Right cardiac atrium (tissue), 5 donors: ENCODE results near the gene HEMK1. TPM values are rescaled to one million over a fixed set of nuclear protein-coding genes. Genes with fewer than 3 reads are reported as not detected.

Experiments
- ATAC-seq, 2 donors: fragments of 200-7000 bp; cut with Tn5 transposase; one replicate each; pipeline versions ENCODE4 v1.8.0 to v1.9.1; 2020; ENCODE audit warnings: moderate library complexity in 2 of 2, mild to moderate bottlenecking in 1 of 2
- DNase-seq, 3 donors: peaks; one replicate each; pipeline ENCODE4 v3.0.0-alpha.2; 2020
- H3K27ac ChIP-seq: one replicate; pipeline ENCODE4 v1.5.1; 2013; ENCODE audit warnings: mild to moderate bottlenecking, low read length, control low read depth, moderate library complexity
- H3K27me3 ChIP-seq: one replicate; pipeline ENCODE4 v1.6.1; 2013; ENCODE audit not compliant: control insufficient read depth, insufficient read depth
- H3K4me1 ChIP-seq: one replicate; pipeline ENCODE4 v1.6.1; 2013; ENCODE audit warnings: low read length; ENCODE audit not compliant: control insufficient read depth, insufficient read depth
- H3K4me3 ChIP-seq: one replicate; pipeline ENCODE4 v1.5.1; 2013; ENCODE audit warnings: low read length, control low read depth
- H3K9me3 ChIP-seq: one replicate; pipeline ENCODE4 v1.6.1; 2013; ENCODE audit warnings: low read length; ENCODE audit not compliant: control insufficient read depth
- WGBS: extraction: QIAGEN DNeasy Blood & Tissue Kit; methylation state at CpG from one replicate; pipeline ENCODE4 v1.1.7; 2013; 5-methylcytosine and 5-hydroxymethylcytosine counted together
- intact Hi-C, 4 donors: fragments of 100-400 bp; cut with DNase I; formaldehyde crosslinking; loops; one replicate each; pipeline versions ENCODE4 v1.11.0 to v1.14.0; 2022 to 2023
- polyA plus RNA-seq: library from polyadenylated mRNA; stranded (reverse); fragments of 200-250 nt; gene quantifications from one replicate; pipeline ENCODE4 v1.2.3, GENCODE V29; 2013
- total RNA-seq, 4 donors: library from RNA; stranded (reverse); fragmentation: NEBNext Ultra II Directional; extraction: Animal tissue kit (Norgen Biotek cat#: 25700); gene quantifications; one replicate each; pipeline ENCODE4 v1.2.1, GENCODE V29; 2021
- donor health status: healthy with polysubstance abuse.
- donor health status: DM: no; HTN: yes; CAD: no.
- donor health status: DM: no; HTN: no; CAD: no.
- donor health status: DM: no; HTN: yes; CAD: no; lungs with severe emphysema.
- donor health status: DM: yes; HTN: yes; CAD: no.

Gene HEMK1
- total and polyA plus RNA-seq, 5 donors = 14.0 to 18.3 (median 16.6) TPM

- no peaks in the 10 kb centered on the region for H3K9me3 ChIP-seq
- DNase-seq (no peak), ATAC-seq (no peak)
- H3K4me3 ChIP-seq = no peak overlapping the region
- H3K4me1 ChIP-seq = no peaks in the 10 kb centered on the region
- intact Hi-C loops = loop anchor here in 1 of 4 donors (2.0 kb wide), 1 partner anchor 202 kb away; no protein-coding TSS in a partner anchor
- H3K27me3 ChIP-seq = no peaks in the 10 kb centered on the region
- 85% methylated on average over 3 of the region's 3 CpGs for WGBS
- no peak overlapping the region for H3K27ac ChIP-seq
Measured at GRCh38 chr3:50549226-50549625, 20.1 kb upstream of the HEMK1 start.

- intact Hi-C loops = no loop called here
- Histone ChIP-seq H3K4me1 (no peaks in the 10 kb centered on the region), H3K4me3 (no peak overlapping the region), H3K27me3 (no peaks in the 10 kb centered on the region), H3K9me3 (no peaks in the 10 kb centered on the region), H3K27ac (no peak overlapping the region)
- WGBS = 49% methylated on average over 13 of the region's 13 CpGs
- DNase-seq = peak; percentile 50 to 84 (median 79)
- peak; percentile 26 to 44 for ATAC-seq
Measured at GRCh38 chr3:50550079-50550736, 19.1 kb upstream of the HEMK1 start.

GRCh38 chr3:50551054-50551659, 18.2 kb upstream of the HEMK1 start:
- no peak for ATAC-seq
- intact Hi-C loops = no loop called here
- Histone ChIP-seq H3K4me1 (no peaks in the 10 kb centered on the region), H3K27ac (no peak overlapping the region), H3K4me3 (no peak overlapping the region), H3K9me3 (no peaks in the 10 kb centered on the region), H3K27me3 (no peaks in the 10 kb centered on the region)
- no peak for DNase-seq
- WGBS = 54% methylated on average over 9 of the region's 9 CpGs

- Histone ChIP-seq H3K27me3 (no peaks in the 10 kb centered on the region), H3K4me3 (no peak overlapping the region), H3K4me1 (no peaks in the 10 kb centered on the region), H3K9me3 (no peaks in the 10 kb centered on the region), H3K27ac (no peak overlapping the region)
- ATAC-seq (no peak), DNase-seq (no peak)
- intact Hi-C loops = no loop called here
- 69% methylated on average over 7 of the region's 7 CpGs for WGBS
Measured at GRCh38 chr3:50551681-50552435, 17.5 kb upstream of the HEMK1 start.

- DNase-seq (no peak), ATAC-seq (no peak)
- 82% methylated on average over 9 of the region's 9 CpGs for WGBS
- Histone ChIP-seq H3K4me3 (no peak overlapping the region), H3K27ac (no peak overlapping the region), H3K9me3 (no peaks in the 10 kb centered on the region), H3K4me1 (no peaks in the 10 kb centered on the region), H3K27me3 (no peaks in the 10 kb centered on the region)
- intact Hi-C loops = no loop called here
Measured at GRCh38 chr3:50552598-50552997, 16.7 kb upstream of the HEMK1 start.

GRCh38 chr3:50554553-50554952, 14.8 kb upstream of the HEMK1 start:
- no peaks in the 10 kb centered on the region for H3K9me3 ChIP-seq
- H3K4me1 ChIP-seq = no peaks in the 10 kb centered on the region
- H3K27me3 ChIP-seq = no peaks in the 10 kb centered on the region
- no peak overlapping the region for H3K4me3 ChIP-seq
- no peak overlapping the region for H3K27ac ChIP-seq
- ATAC-seq (no peak), DNase-seq (no peak)
- intact Hi-C loops = no loop called here
- 73% methylated on average over 5 of the region's 5 CpGs for WGBS

GRCh38 chr3:50557106-50557505, 12.2 kb upstream of the HEMK1 start:
- intact Hi-C loops = no loop called here
- WGBS = 61% methylated on average over 8 of the region's 8 CpGs
- H3K4me3 ChIP-seq = no peak overlapping the region

GRCh38 chr3:50557915-50558314, 11.4 kb upstream of the HEMK1 start:
- no peak for DNase-seq
- Histone ChIP-seq H3K9me3 (no peaks in the 10 kb centered on the region), H3K4me3 (no peak overlapping the region), H3K27me3 (no peaks in the 10 kb centered on the region), H3K27ac (no peak overlapping the region), H3K4me1 (peaks cover 2% of the 10 kb centered on the region)
- ATAC-seq = no peak
- intact Hi-C loops = no loop called here
- 48% methylated on average over 7 of the region's 7 CpGs for WGBS

More at GRCh38 chr3:50557106-50557505, 12.2 kb upstream of the HEMK1 start:
- Histone ChIP-seq H3K27me3 (no peaks in the 10 kb centered on the region), H3K4me1 (peaks cover 2% of the 10 kb centered on the region), H3K27ac (no peak overlapping the region), H3K9me3 (no peaks in the 10 kb centered on the region)
- no peak for DNase-seq
- no peak for ATAC-seq

GRCh38 chr3:50559702-50560101, 9.6 kb upstream of the HEMK1 start:
- intact Hi-C loops = no loop called here
- H3K27me3 ChIP-seq = no peaks in the 10 kb centered on the region
- H3K9me3 ChIP-seq = no peaks in the 10 kb centered on the region
- H3K4me1 ChIP-seq = peaks cover 2% of the 10 kb centered on the region
- H3K4me3 ChIP-seq = no peak overlapping the region
- ATAC-seq = no peak
- no peak overlapping the region for H3K27ac ChIP-seq
- no peak for DNase-seq

GRCh38 chr3:50562861-50563260, 6.5 kb upstream of the HEMK1 start:
- intact Hi-C loops = no loop called here
- ATAC-seq = no peak
- WGBS = 90% methylated on average over 2 of the region's 2 CpGs

GRCh38 chr3:50563867-50564266, 5.5 kb upstream of the HEMK1 start:
- H3K27ac ChIP-seq = no peak overlapping the region
- WGBS = 91% methylated on average over 2 of the region's 2 CpGs
- peaks cover 2% of the 10 kb centered on the region for H3K4me1 ChIP-seq

More at GRCh38 chr3:50562861-50563260, 6.5 kb upstream of the HEMK1 start:
- no peak for DNase-seq
- H3K27ac ChIP-seq = no peak overlapping the region
- no peaks in the 10 kb centered on the region for H3K9me3 ChIP-seq
- no peak overlapping the region for H3K4me3 ChIP-seq
- no peaks in the 10 kb centered on the region for H3K27me3 ChIP-seq
- peaks cover 2% of the 10 kb centered on the region for H3K4me1 ChIP-seq

More at GRCh38 chr3:50563867-50564266, 5.5 kb upstream of the HEMK1 start:
- ATAC-seq (no peak), DNase-seq (no peak)
- Histone ChIP-seq H3K4me3 (no peak overlapping the region), H3K9me3 (no peaks in the 10 kb centered on the region), H3K27me3 (no peaks in the 10 kb centered on the region)
- intact Hi-C loops = no loop called here
